ENCODE results near the gene E2F4.

The E2F4 gene

DNA sequence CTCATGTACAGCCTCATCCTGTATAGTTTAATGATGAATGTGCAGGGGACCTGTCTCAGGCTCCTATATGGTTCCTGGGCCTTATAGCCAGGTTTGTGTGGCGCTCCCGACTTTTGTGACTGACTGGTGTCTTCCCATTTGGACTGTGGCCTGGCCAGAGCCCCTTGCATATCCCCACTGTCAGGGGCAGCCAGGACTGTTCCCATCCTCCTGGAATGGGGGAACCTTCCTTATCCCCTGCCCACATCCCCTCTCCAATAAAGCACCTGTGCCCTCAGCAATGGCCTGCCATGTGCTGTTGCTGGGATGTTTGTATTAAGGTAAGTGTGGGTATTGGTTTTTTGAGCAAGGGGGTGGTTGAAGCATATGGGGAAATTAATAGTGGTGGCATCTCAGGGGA is 43.7 kb upstream of the E2F4 start:
- POLR2A ChIA-PET = no interaction called here
- Histone ChIP-seq H3K9me3 (ENCODE audit: control extremely low read depth in 1 of 5, control insufficient read depth in 4 of 5, insufficient read depth in 2 of 5, low read depth in 1 of 5, low read length in 4 of 5) (no peaks in the 10 kb centered on the region), H3K27me3 (replicated peaks in 2 of 5; ENCODE audit: control insufficient read depth in 4 of 5, insufficient read depth in 5 of 5, low read length in 4 of 5) (peaks cover 0 to 17% (median 3%) of the 10 kb centered on the region in 5 experiments), H3K27ac (ENCODE audit: insufficient read depth in 1 of 2, low read depth in 1 of 2, low read length in 2 of 2, poor library complexity in 1 of 2, severe bottlenecking in 2 of 2) (no peak overlapping the region), H3K4me1 (ENCODE audit: control extremely low read depth in 1 of 4, control insufficient read depth in 4 of 4, insufficient read depth in 4 of 4, low read length in 3 of 4) (peaks cover 0 to 11% (median 10%) of the 10 kb centered on the region in 4 experiments), H3K4me3 (ENCODE audit: control insufficient read depth in 1 of 7, extremely low read depth in 1 of 7, insufficient read depth in 4 of 7, low read depth in 2 of 7, low read length in 6 of 7) (no peak overlapping the region), H3K36me3 (ENCODE audit: control insufficient read depth in 4 of 4, insufficient read depth in 4 of 4, low read length in 3 of 4) (peaks cover 13 to 58% (median 49%) of the 10 kb centered on the region in 4 experiments)
- whole genome bisulfite sequencing (ENCODE audit: insufficient coverage) = 89% methylated on average over 2 of the region's 2 CpGs
- CTCF ChIA-PET = interaction anchor here (3.9 kb wide), 1 partner anchor 9 kb away, joined by 19 read pairs; no protein-coding TSS in a partner anchor
- DNase-seq = no peak

DNA sequence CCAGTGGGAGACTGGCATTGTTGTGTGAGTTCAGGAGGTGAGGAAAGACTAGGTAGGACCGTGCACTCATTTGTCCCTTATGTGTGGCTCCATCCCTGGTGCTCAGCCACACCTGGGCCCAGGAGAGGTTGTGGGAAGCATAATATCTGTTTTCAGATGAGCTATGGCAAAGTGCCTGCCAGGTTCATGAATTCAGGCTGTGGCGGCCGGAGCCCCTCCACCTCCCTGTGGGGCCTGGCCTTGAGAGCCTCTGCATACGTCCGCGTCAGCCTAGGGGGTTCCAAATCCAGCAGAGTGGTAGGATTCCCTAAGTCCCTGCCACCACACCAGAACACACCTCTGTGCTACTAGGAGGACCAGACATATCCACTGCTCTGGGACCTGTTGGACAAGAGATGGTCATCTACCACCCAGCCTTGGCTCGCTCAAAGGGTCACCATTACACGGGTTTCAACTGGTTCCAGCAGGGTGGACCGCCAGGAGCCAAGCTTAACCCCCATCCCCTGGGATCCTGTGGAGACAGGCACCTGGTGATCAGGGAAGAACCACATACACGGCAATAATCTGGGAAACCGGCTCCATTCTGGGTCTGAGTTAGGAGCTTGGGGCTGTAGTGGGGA is 43.2 kb upstream of the E2F4 start:
- no peak overlapping the region for H3K4me3 ChIP-seq (ENCODE audit: control insufficient read depth in 1 of 7, extremely low read depth in 1 of 7, insufficient read depth in 4 of 7, low read depth in 2 of 7, low read length in 6 of 7)
- ChIA-PET POLR2A (no interaction called here), CTCF (interaction anchor here (1.1 to 3.9 kb wide), 4 partner anchors 9 to 131 kb away, joined by 3 to 19 read pairs (median 4); no protein-coding TSS in a partner anchor)
- H3K36me3 ChIP-seq (ENCODE audit: control insufficient read depth in 4 of 4, insufficient read depth in 4 of 4, low read length in 3 of 4) = peaks cover 10 to 53% (median 45%) of the 10 kb centered on the region in 4 experiments
- no peak overlapping the region for H3K27ac ChIP-seq (ENCODE audit: insufficient read depth in 1 of 2, low read depth in 1 of 2, low read length in 2 of 2, poor library complexity in 1 of 2, severe bottlenecking in 2 of 2)
- H3K27me3 ChIP-seq (replicated peaks in 2 of 5; ENCODE audit: control insufficient read depth in 4 of 5, insufficient read depth in 5 of 5, low read length in 4 of 5) = peaks cover 0 to 17% (median 3%) of the 10 kb centered on the region in 5 experiments
- H3K9me3 ChIP-seq (ENCODE audit: control extremely low read depth in 1 of 5, control insufficient read depth in 4 of 5, insufficient read depth in 2 of 5, low read depth in 1 of 5, low read length in 4 of 5) = no peaks in the 10 kb centered on the region
- no peak for DNase-seq
- H3K4me1 ChIP-seq (ENCODE audit: control extremely low read depth in 1 of 4, control insufficient read depth in 4 of 4, insufficient read depth in 4 of 4, low read length in 3 of 4) = peaks cover 0 to 15% (median 13%) of the 10 kb centered on the region in 4 experiments
- WGBS (ENCODE audit: insufficient coverage) = 100% methylated on average over 10 of the region's 11 CpGs

DNA sequence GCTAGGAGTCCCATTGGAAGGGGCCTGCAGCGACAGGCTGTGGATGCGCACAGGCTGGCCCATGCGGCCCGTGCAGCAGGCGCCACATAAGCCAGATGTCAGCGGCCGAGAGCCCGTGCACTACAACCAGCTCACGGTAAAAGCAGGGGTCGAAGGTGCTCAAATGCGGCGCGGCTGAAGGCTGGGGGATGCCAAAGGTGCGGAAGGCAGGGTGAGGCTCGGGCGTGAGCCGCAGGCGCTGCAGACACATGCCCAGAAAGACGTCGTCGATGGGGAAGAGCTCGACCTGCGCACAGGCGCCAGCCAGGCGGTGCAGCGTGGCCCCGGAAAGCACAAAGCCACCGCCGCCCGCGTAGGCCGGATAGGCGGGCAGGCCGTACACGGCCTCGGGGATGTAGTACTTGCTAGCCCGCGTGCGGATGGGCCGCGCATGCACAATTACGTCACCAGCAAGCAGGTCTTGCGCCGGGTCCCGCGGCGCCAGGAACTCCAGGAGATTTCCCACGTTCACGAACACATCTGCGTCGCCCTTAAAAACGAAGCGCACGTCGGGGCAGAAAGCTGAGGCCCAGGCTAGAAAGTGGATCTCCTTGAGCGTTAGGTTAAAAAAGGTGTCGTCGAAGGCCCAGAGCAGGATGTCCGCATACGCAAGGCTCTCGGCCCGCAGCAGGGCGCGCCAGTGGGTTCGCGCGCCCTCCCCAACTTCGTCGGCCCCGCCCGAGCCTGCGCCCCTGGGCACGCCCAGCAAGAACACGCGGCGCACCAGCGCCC is 42.5 kb upstream of the E2F4 start:
- CTCF ChIA-PET = interaction anchor here (1.1 to 3.9 kb wide), 4 partner anchors 10 to 132 kb away, joined by 3 to 19 read pairs (median 4); no protein-coding TSS in a partner anchor
- Histone ChIP-seq H3K4me1 (ENCODE audit: control extremely low read depth in 1 of 4, control insufficient read depth in 4 of 4, insufficient read depth in 4 of 4, low read length in 3 of 4) (peaks cover 0 to 19% (median 15%) of the 10 kb centered on the region in 4 experiments), H3K9me3 (ENCODE audit: control extremely low read depth in 1 of 5, control insufficient read depth in 4 of 5, insufficient read depth in 2 of 5, low read depth in 1 of 5, low read length in 4 of 5) (no peaks in the 10 kb centered on the region), H3K27ac (ENCODE audit: insufficient read depth in 1 of 2, low read depth in 1 of 2, low read length in 2 of 2, poor library complexity in 1 of 2, severe bottlenecking in 2 of 2) (no peak overlapping the region), H3K36me3 (ENCODE audit: control insufficient read depth in 4 of 4, insufficient read depth in 4 of 4, low read length in 3 of 4) (peaks cover 5 to 47% (median 38%) of the 10 kb centered on the region in 4 experiments), H3K27me3 (replicated peaks in 2 of 5; ENCODE audit: control insufficient read depth in 4 of 5, insufficient read depth in 5 of 5, low read length in 4 of 5) (peaks cover 0 to 19% (median 4%) of the 10 kb centered on the region in 5 experiments), H3K4me3 (ENCODE audit: control insufficient read depth in 1 of 7, extremely low read depth in 1 of 7, insufficient read depth in 4 of 7, low read depth in 2 of 7, low read length in 6 of 7) (peak overlapping the region in 2 of 7 experiments; percentile 78 to 82)
- POLR2A ChIA-PET = no interaction called here
- DNase-seq = no peak
- WGBS (ENCODE audit: insufficient coverage) = 82% methylated on average over 76 of the region's 77 CpGs

DNA sequence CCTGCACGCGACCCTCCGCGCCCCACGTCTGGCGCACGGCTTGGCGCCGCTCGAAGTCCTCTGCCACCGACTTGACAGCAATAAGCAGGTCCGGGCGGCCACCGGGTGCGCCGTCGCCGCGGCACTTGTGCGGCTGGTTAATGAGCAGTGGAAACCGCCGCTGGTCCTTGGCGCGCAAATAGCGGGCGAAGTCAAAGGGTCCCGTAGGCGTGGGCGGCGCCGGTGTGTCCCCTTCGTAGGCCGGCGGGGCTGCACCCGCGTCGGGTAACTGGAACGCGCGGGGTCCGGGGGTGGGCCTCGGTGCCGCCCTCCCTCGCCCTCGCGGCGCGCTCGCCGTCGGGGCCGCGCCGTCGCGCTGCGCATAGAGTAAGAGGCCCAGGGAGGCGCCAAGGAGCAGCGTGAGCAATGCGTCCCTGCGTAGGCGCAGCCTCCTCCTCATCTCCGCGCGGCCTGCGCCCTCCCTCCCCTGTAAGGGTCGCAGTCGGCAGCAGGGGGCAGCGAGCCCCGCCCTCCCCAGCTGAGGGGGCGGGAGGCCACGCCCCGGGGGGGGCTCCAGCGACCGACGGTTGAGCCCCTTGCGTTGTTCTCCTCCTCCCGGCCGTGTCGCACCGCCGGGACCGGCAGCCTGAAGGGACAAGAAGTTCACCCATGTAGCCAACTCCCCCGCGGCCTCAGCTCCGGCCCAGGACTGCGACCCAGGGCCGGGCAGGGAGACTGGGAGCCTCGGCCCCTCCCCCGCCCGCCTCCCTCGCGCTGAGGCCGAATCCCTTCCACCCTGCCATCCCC is 41.7 kb upstream of the E2F4 start:
- POLR2A ChIA-PET = no interaction called here
- H3K4me1 ChIP-seq (ENCODE audit: control extremely low read depth in 1 of 4, control insufficient read depth in 4 of 4, insufficient read depth in 4 of 4, low read length in 3 of 4) = peaks cover 0 to 24% (median 17%) of the 10 kb centered on the region in 4 experiments
- peak overlapping the region; percentile 29 to 82 (median 56) for H3K4me3 ChIP-seq (ENCODE audit: control insufficient read depth in 1 of 7, extremely low read depth in 1 of 7, insufficient read depth in 4 of 7, low read depth in 2 of 7, low read length in 6 of 7)
- DNase-seq = peak; percentile 65 to 80 (median 73)
- peaks cover 0 to 4% (median 0%) of the 10 kb centered on the region in 5 experiments for H3K9me3 ChIP-seq (ENCODE audit: control extremely low read depth in 1 of 5, control insufficient read depth in 4 of 5, insufficient read depth in 2 of 5, low read depth in 1 of 5, low read length in 4 of 5)
- no peak overlapping the region for H3K27ac ChIP-seq (ENCODE audit: insufficient read depth in 1 of 2, low read depth in 1 of 2, low read length in 2 of 2, poor library complexity in 1 of 2, severe bottlenecking in 2 of 2)
- CTCF ChIA-PET = interaction anchor here (0.8 to 6.1 kb wide), 13 partner anchors 10 to 188 kb away, joined by 3 to 53 read pairs (median 7); partner anchors contain the start of genes FBXL8 and TRADD
- WGBS (ENCODE audit: insufficient coverage) = 9% methylated on average over 78 of the region's 94 CpGs
- H3K27me3 ChIP-seq (replicated peaks in 2 of 5; ENCODE audit: control insufficient read depth in 4 of 5, insufficient read depth in 5 of 5, low read length in 4 of 5) = peaks cover 0 to 27% (median 5%) of the 10 kb centered on the region in 5 experiments
- peaks cover 5 to 39% (median 31%) of the 10 kb centered on the region in 4 experiments for H3K36me3 ChIP-seq (ENCODE audit: control insufficient read depth in 4 of 4, insufficient read depth in 4 of 4, low read length in 3 of 4)

DNA sequence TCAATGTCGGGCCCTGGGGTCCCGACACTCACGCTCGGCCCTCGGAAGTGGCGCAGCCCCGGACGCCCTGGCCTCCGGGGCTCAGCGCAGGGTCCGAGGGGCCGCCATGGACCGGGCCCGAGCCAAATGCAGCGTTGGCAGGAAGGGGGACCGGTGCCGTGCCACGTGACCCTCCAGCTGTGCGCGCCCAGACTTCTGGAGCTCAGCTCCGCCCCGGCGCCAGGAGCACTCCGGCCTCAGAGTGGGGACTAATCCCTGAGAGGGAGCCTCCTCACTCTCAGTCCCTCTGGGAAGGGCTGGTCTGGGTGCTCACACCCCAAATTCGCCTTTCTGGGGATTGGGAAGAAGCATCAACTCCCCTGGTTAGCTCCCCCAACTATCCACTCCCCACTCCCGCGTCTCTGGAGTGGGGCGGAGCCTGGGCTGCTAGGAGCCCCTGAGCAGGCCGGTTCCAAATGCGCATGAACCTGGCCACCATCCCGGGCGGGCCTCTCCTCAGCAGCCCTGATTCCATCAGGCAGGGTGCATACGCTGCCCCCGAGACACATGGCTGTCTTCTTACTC is 41.0 kb upstream of the E2F4 start, which contains the start of gene B3GNT9:
B3GNT9 (minus strand) TSS at position 166 of the 564 bp plus-strand sequence. CDS start 513 bp downstream, outside the sequence.
- peaks cover 0 to 4% (median 0%) of the 10 kb centered on the region in 5 experiments for H3K9me3 ChIP-seq (ENCODE audit: control extremely low read depth in 1 of 5, control insufficient read depth in 4 of 5, insufficient read depth in 2 of 5, low read depth in 1 of 5, low read length in 4 of 5)
- DNase-seq = peak in 2 of 3 donors; percentile 50 to 77
- H3K4me3 ChIP-seq (ENCODE audit: control insufficient read depth in 1 of 7, extremely low read depth in 1 of 7, insufficient read depth in 4 of 7, low read depth in 2 of 7, low read length in 6 of 7) = peak within 1 kb of the TSS; percentile 29 to 82 (median 56)
- no peak within 1 kb of the TSS for H3K27ac ChIP-seq (ENCODE audit: insufficient read depth in 1 of 2, low read depth in 1 of 2, low read length in 2 of 2, poor library complexity in 1 of 2, severe bottlenecking in 2 of 2)
- H3K4me1 ChIP-seq (ENCODE audit: control extremely low read depth in 1 of 4, control insufficient read depth in 4 of 4, insufficient read depth in 4 of 4, low read length in 3 of 4) = peaks cover 0 to 28% (median 19%) of the 10 kb centered on the region in 4 experiments
- H3K27me3 ChIP-seq (replicated peaks in 2 of 5; ENCODE audit: control insufficient read depth in 4 of 5, insufficient read depth in 5 of 5, low read length in 4 of 5) = peaks cover 0 to 34% (median 7%) of the 10 kb centered on the region in 5 experiments
- ChIA-PET CTCF (interaction anchor here (0.8 to 6.1 kb wide), 14 partner anchors 9 to 189 kb away, joined by 3 to 53 read pairs (median 6); partner anchors contain the start of genes FBXL8 and TRADD), POLR2A (interaction anchor here (1.0 kb wide), 1 partner anchor 204 kb away, joined by 3 read pairs; no protein-coding TSS in a partner anchor)
- 3% methylated on average over 18 of the region's 34 CpGs for WGBS (ENCODE audit: insufficient coverage)
- H3K36me3 ChIP-seq (ENCODE audit: control insufficient read depth in 4 of 4, insufficient read depth in 4 of 4, low read length in 3 of 4) = peaks cover 5 to 32% (median 26%) of the 10 kb centered on the region in 4 experiments
